HG03045 (cell line): ENCODE data around the gene OTOP3.
"Not testable (repeated sequence)": the region's sequence is repeated elsewhere in the genome, so short reads cannot be mapped to it uniquely, and the experiment has no call there.

Source experiments
- ATAC-seq: cut with Tn5 transposase; IDR thresholded peaks from one replicate; pipeline ENCODE4 v1.9.1; 2021; ENCODE audit warnings: mild to moderate bottlenecking, moderate library complexity; ENCODE audit not compliant: unreplicated experiment

Gene OTOP3

DNA sequence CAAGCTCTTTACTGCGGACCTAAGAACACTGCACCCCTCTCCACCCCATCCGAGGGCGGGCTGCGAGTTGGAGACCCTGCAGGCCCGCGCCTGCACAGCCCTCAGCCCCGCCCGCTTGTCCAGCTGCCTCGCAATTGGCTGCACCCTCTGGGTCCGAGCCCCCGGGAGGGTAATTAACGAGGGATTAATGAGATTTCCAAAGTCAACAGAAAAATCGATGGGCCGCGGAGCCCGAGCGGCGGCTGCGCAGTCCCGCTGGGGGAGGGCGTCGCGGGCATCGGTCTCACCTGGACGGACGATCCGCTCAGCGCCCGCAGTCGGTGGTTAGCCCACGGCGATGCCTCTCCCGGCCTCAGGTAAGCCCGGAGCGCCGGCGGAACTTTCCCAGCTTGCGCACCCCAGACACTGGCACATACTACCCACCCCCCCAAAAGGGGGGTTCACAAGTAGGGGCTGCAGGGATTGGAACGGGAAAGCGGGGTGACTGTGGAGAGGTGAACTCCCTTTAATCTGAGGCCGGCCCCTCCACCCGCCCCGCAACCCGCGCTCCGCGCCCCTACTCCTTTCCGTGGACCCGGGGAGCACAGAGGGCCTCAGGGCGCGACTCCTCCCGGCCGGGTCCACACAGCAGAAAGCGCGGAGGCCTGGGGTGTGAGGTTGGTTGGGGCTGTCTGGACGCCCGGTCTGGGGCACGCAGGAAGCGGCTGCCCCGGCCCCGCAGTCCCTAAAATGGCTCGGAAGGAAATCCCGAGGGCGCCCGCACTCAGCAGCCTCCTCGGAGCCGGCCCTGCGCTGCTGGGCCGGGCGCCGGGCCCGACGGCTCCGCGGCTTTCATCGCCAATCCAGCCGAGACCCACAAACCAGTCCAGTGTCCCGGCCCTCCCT is at the start of gene OTOP3:
OTOP3 (plus strand) TSS at position 314 of the 885 bp plus-strand sequence; CDS start at position 338, 24 bp downstream.
- no peak for ATAC-seq

GRCh38 chr17:74888469-74888868 is 47.2 kb upstream of the OTOP3 start:
- ATAC-seq, result no peak

DNA sequence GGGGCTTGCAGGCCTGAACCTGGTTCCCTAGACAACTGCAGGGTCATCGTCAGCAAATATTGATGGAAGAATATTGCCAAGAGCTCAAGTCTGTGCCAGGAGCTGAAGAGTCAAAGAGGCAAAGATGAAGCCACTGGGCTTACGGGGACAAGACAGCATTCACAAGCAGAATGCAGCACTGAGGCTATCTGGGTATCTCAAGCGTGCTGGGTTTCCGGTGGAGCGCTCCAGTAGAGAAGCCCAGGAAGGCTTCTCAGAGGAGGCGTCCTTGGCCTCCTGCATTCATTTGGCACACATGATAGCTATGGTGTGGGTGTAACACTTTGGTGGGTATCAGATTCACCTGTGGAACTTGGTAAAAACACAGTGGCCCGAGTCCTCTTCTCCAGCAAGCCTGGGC is 45.1 kb upstream of the OTOP3 start:
- no peak for ATAC-seq

- ATAC-seq, result no peak
Measured at GRCh38 chr17:74892013-74892841, 43.5 kb upstream of the OTOP3 start.

GRCh38 chr17:74892974-74893911 is 42.5 kb upstream of the OTOP3 start, which contains the start of gene FADS6:
FADS6 (minus strand) TSS chr17:74893633; CDS start chr17:74893595, 38 bp downstream.
- no peak for ATAC-seq

- no peak for ATAC-seq
Measured at GRCh38 chr17:74893936-74894671, 41.6 kb upstream of the OTOP3 start.

GRCh38 chr17:74898376-74898946 is 37.2 kb upstream of the OTOP3 start:
- no peak for ATAC-seq

GRCh38 chr17:74900208-74900607 is 35.5 kb upstream of the OTOP3 start:
- ATAC-seq, result no peak

DNA sequence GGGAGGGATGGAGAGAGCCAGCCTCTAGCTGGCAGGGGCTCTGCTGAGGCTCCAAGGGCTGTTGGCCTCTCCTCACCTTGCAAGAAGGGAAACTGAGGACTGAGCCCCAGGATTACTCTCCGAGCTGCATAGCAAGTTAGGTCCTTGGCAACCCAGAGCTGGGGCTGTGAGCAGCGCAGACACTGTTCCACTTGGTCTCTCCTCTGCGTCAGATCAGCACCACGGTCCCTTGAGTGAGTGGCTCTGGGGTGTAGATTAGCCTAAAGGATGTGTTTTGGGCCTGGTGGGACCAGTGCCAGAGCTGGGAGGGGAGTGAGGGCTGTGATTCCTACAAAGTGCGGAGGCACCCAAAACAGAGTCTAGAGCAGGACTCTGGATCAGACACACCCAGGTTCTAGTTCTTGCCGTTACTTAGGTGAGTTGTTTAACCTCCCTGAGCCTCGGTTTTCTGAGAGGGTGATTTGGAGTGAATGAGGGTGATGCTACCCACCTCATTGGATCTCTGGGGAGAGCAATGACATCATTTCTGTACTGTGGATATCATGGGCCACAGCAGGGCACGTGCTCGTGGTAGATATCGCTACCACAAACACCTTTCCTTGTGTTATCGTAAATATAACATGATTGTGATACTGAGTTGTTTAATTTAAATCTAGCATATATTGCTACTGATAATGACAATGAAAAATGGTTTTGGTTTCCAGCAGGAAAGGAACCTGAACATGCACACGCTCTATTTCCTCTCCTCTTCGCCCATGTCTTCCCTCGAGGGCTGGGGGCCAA is 34.2 kb upstream of the OTOP3 start:
- ATAC-seq, result no peak

DNA sequence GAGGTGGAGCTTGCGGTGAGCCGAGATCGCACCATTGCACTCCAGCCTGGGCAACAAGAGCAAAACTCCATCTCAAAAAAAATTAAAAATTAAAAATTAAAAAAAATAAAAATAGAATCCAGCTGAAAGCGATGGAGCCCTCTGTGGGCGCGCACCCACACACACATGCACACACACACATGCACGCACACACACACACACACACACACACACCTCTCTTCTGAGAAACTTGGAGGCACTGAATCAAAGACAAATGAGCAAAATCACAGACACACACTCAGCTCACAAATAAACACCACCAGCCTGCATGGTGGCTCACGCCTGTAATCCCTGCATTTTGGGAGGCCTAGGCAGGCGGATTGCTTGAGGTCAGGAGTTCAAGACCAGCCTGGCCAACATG is 32.7 kb upstream of the OTOP3 start:
- no peak for ATAC-seq

DNA sequence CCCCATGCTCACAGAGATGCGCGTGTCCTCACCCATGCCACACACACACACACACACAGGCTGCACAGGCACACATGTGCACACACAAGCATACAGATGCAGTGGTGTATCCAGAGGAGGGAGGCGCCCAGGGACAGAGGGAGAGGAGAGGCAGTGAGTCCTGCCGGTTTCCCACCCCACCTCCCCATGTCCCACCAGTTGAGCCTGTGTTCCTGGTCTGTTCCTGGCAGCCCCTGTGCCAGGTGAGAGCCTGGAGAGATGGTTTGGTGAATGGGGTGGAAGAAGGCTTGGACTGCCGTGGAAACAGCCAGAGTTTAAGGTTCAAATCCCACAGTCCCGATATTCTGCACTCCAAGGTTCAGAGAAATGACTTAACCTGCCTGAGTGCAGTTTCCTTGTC is 32.0 kb upstream of the OTOP3 start:
- ATAC-seq, result no peak

DNA sequence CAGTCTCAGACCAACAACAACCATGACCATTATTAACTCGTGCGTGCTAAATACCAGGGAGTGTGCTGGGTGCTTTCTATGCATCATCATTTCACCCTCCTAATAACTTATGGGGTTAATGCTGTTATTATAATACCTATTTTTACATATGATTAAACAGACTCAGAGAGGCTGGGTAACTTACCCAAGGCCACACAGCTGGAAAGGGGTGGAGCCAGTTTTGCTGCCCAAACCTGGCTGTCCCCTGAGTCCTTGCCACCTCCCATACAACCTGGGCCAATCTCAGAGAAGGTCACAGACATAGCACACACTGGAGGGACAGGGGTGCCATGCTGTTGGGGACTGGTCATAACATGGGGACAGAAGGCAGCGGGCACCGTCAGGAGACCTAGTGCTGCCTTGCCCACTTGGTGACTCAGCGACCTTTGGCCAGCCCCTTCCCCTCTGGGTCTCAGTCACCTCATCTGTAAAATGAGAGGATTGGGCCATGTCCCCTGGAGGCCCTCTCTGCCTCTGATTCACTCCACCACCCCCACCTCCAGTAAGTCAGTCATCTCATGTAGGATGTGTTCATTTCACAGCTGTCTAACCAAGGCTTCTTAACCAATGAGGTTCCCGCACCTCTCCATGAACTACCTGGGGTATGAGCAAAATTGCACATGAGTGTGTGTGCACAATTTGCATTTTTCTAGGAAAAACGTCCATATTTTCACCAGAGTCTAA is 30.9 kb upstream of the OTOP3 start:
- no peak for ATAC-seq

DNA sequence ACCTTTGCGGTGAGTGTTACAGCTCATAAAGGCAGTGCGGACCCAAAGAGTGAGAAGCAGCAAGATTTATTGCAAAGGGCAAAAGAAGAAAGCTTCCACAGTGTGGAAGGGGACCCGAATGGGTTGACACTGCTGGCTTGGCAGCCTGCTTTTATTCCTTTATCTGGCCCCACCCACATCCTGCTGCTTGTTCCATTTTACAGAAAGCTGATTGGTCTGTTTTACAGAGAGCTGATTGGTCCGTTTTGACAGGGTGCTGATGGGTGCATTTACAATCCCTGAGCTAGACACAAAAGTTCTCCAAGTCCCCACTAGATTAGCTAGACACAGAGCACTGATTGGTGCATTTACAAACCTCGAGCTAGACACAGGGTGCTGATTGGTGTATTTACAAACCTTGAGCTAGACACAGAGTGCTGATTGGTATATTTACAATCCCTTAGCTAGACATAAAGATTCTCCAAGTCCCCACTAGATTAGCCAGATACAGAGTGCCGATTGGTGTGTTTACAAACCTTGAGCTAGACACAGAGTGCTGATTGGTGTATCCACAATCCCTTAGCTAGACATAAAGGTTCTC is 29.4 kb upstream of the OTOP3 start:
- not testable (repeated sequence) for ATAC-seq

- no peak for ATAC-seq
Measured at GRCh38 chr17:74907012-74907411, 28.7 kb upstream of the OTOP3 start.

GRCh38 chr17:74909097-74909496 is 26.6 kb upstream of the OTOP3 start:
- ATAC-seq, result not testable (repeated sequence)

- ATAC-seq, result not testable (repeated sequence)
Measured at GRCh38 chr17:74911423-74911822, 24.3 kb upstream of the OTOP3 start.

DNA sequence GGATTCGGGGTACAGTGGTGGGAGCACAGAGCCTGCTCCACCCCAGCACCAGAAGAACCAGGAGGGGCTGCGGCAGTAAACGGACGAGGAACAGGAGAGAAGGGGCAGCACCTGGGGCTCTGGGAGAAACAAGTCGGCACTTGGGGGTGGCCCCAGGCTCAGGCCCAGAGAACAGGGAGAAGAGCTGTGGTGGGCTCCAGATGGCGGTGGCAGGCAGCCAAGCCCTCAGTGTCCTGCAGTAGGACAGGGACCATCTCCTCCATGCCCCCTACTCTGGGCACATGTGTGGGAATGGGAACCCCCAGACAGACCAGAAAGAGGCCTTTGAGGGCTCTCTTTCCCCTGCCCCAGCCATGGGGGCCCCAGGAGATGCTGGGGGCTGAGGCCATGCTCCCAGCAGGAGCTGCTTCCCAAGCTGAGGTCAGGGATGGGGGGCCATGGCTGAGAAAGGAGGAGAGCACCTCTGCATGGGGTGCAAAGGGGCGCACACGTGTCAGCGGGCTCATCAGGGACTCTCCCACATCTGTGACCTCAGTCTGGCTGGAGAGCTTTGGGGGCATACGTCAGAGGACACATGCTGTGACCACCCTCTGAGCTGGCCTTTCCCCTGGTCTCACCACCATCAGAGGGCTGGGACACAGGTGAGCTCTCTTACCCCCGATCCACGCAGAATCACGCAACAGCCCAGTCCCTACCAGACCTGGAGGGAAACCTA is 19.4 kb upstream of the OTOP3 start:
- no peak for ATAC-seq
